Activated T-helper 17 cell treated with anti-CD3 and anti-CD28 coated beads, Interleukin-2, amount 50 U/mL, for 72 hours (primary cell): Measurements from ENCODE around the gene MFSD8. TPM values are rescaled to one million over a fixed set of nuclear protein-coding genes. Genes with fewer than 3 reads are reported as not detected.
"Not testable (repeated sequence)": the region's sequence is repeated elsewhere in the genome, so short reads cannot be mapped to it uniquely, and the experiment has no call there.

Source experiments
- ATAC-seq: fragments of 150-1000 bp; cut with Tn5 transposase; replicated peaks from 2 replicates; pipeline ENCODE4 v1.10.0; 2021; ENCODE audit warnings: mild to moderate bottlenecking, moderate library complexity
- H3K27ac Mint-ChIP-seq: one replicate; pipeline ENCODE4 v1.8.0; 2022; ENCODE audit warnings: mixed read lengths
- H3K27me3 Mint-ChIP-seq: one replicate; pipeline ENCODE4 v1.8.0; 2022; ENCODE audit warnings: mixed read lengths
- H3K36me3 Mint-ChIP-seq: one replicate; pipeline ENCODE4 v1.8.0; 2022; ENCODE audit warnings: low read depth, mild to moderate bottlenecking, mixed read lengths
- H3K4me1 Mint-ChIP-seq: one replicate; pipeline ENCODE4 v1.8.0; 2022; ENCODE audit warnings: mixed read lengths
- H3K4me3 Mint-ChIP-seq: one replicate; pipeline ENCODE4 v1.8.0; 2022; ENCODE audit warnings: mild to moderate bottlenecking, mixed read lengths
- H3K9me3 Mint-ChIP-seq: one replicate; pipeline ENCODE4 v1.8.0; 2022; ENCODE audit warnings: mixed read lengths
- total RNA-seq, 2 donors: library from RNA; stranded (reverse); gene quantifications; one replicate each; pipeline ENCODE4 v1.2.3, GENCODE V29; 2022

Gene MFSD8
- total RNA-seq, 2 donors from 2014 or later: 19.4 to 22.9 TPM

GRCh38 chr4:127967141-127967775 is 2.3 kb upstream of the MFSD8 start:
- Mint-ChIP-seq H3K9me3 (no peaks in the 10 kb centered on the region), H3K4me1 (peaks cover 22% of the 10 kb centered on the region), H3K4me3 (peak overlapping the region; percentile 97), H3K27ac (peak overlapping the region; percentile 12), H3K36me3 (peaks cover 52% of the 10 kb centered on the region), H3K27me3 (no peaks in the 10 kb centered on the region)
- no peak for ATAC-seq

- Mint-ChIP-seq H3K36me3 (peaks cover 50% of the 10 kb centered on the region), H3K27ac (peak overlapping the region; percentile 90), H3K4me3 (peak overlapping the region; percentile 97), H3K9me3 (no peaks in the 10 kb centered on the region), H3K27me3 (no peaks in the 10 kb centered on the region), H3K4me1 (peaks cover 22% of the 10 kb centered on the region)
- ATAC-seq: peak; percentile 51
Measured at GRCh38 chr4:127965803-127966175, 816 bp upstream of the MFSD8 start.

GRCh38 chr4:127964426-127965061 is 429 bp downstream of the MFSD8 start:
- H3K4me1 Mint-ChIP-seq: peaks cover 22% of the 10 kb centered on the region
- not testable (repeated sequence) for H3K9me3 Mint-ChIP-seq, H3K27me3 Mint-ChIP-seq
- ATAC-seq: peak; percentile 11
- H3K36me3 Mint-ChIP-seq: peaks cover 50% of the 10 kb centered on the region
- H3K4me3 Mint-ChIP-seq: peak overlapping the region; percentile 97
- peak overlapping the region; percentile 90 for H3K27ac Mint-ChIP-seq

- ATAC-seq, H3K9me3 Mint-ChIP-seq, H3K27me3 Mint-ChIP-seq: not testable (repeated sequence)
- Mint-ChIP-seq H3K27ac (peak overlapping the region; percentile 56), H3K36me3 (peaks cover 48% of the 10 kb centered on the region), H3K4me1 (peaks cover 22% of the 10 kb centered on the region), H3K4me3 (peak overlapping the region; percentile 97)
Measured at GRCh38 chr4:127963633-127964398, 1.2 kb downstream of the MFSD8 start.

- no peaks in the 10 kb centered on the region for H3K9me3 Mint-ChIP-seq
- H3K4me3 Mint-ChIP-seq: no peak overlapping the region
- peaks cover 50% of the 10 kb centered on the region for H3K36me3 Mint-ChIP-seq
- ATAC-seq: no peak
- H3K27ac Mint-ChIP-seq: no peak overlapping the region
- no peaks in the 10 kb centered on the region for H3K27me3 Mint-ChIP-seq
- H3K4me1 Mint-ChIP-seq: peaks cover 16% of the 10 kb centered on the region
Measured at GRCh38 chr4:127959794-127960193, 5.2 kb downstream of the MFSD8 start.

GRCh38 chr4:127957105-127957504 is 7.9 kb downstream of the MFSD8 start:
- Mint-ChIP-seq H3K9me3 (no peaks in the 10 kb centered on the region), H3K4me3 (no peak overlapping the region), H3K27ac (no peak overlapping the region), H3K4me1 (peaks cover 4% of the 10 kb centered on the region), H3K27me3 (no peaks in the 10 kb centered on the region), H3K36me3 (peaks cover 55% of the 10 kb centered on the region)
- no peak for ATAC-seq

GRCh38 chr4:127936974-127937373 is 28.0 kb downstream of the MFSD8 start:
- Mint-ChIP-seq H3K27me3 (no peaks in the 10 kb centered on the region), H3K4me1 (peaks cover 6% of the 10 kb centered on the region), H3K36me3 (peaks cover 50% of the 10 kb centered on the region), H3K9me3 (no peaks in the 10 kb centered on the region), H3K4me3 (no peak overlapping the region), H3K27ac (peak overlapping the region; percentile 41)
- ATAC-seq: peak; percentile 52

GRCh38 chr4:127931836-127932235 is 33.1 kb downstream of the MFSD8 start:
- not testable (repeated sequence) for H3K4me1 Mint-ChIP-seq, H3K27me3 Mint-ChIP-seq, H3K9me3 Mint-ChIP-seq, H3K27ac Mint-ChIP-seq, ATAC-seq, H3K4me3 Mint-ChIP-seq
- peaks cover 30% of the 10 kb centered on the region for H3K36me3 Mint-ChIP-seq

- H3K36me3 Mint-ChIP-seq: peaks cover 39% of the 10 kb centered on the region
- no peaks in the 10 kb centered on the region for H3K4me1 Mint-ChIP-seq
- ATAC-seq: no peak
- no peaks in the 10 kb centered on the region for H3K27me3 Mint-ChIP-seq
- H3K27ac Mint-ChIP-seq: no peak overlapping the region
- H3K4me3 Mint-ChIP-seq: no peak overlapping the region
- H3K9me3 Mint-ChIP-seq: no peaks in the 10 kb centered on the region
Measured at GRCh38 chr4:127930175-127930574, 34.8 kb downstream of the MFSD8 start.

- not testable (repeated sequence) for ATAC-seq, H3K27me3 Mint-ChIP-seq, H3K9me3 Mint-ChIP-seq, H3K4me1 Mint-ChIP-seq, H3K27ac Mint-ChIP-seq, H3K4me3 Mint-ChIP-seq
- peaks cover 72% of the 10 kb centered on the region for H3K36me3 Mint-ChIP-seq
Measured at GRCh38 chr4:127925720-127926119, 39.3 kb downstream of the MFSD8 start.

GRCh38 chr4:127922226-127922625 is 42.7 kb downstream of the MFSD8 start:
- Mint-ChIP-seq H3K9me3 (no peaks in the 10 kb centered on the region), H3K4me3 (no peak overlapping the region), H3K27ac (no peak overlapping the region), H3K27me3 (no peaks in the 10 kb centered on the region), H3K36me3 (peaks cover 84% of the 10 kb centered on the region), H3K4me1 (no peaks in the 10 kb centered on the region)
- no peak for ATAC-seq

GRCh38 chr4:127920521-127920920 is 44.5 kb downstream of the MFSD8 start:
- H3K27me3 Mint-ChIP-seq: no peaks in the 10 kb centered on the region
- no peak for ATAC-seq
- H3K9me3 Mint-ChIP-seq: no peaks in the 10 kb centered on the region
- H3K4me3 Mint-ChIP-seq: no peak overlapping the region
- peaks cover 80% of the 10 kb centered on the region for H3K36me3 Mint-ChIP-seq
- H3K27ac Mint-ChIP-seq: no peak overlapping the region
- H3K4me1 Mint-ChIP-seq: no peaks in the 10 kb centered on the region

- Mint-ChIP-seq H3K4me1 (no peaks in the 10 kb centered on the region), H3K27ac (no peak overlapping the region), H3K36me3 (peaks cover 51% of the 10 kb centered on the region), H3K9me3 (no peaks in the 10 kb centered on the region), H3K4me3 (no peak overlapping the region), H3K27me3 (no peaks in the 10 kb centered on the region)
- ATAC-seq: no peak
Measured at GRCh38 chr4:127917151-127917550, 47.8 kb downstream of the MFSD8 start.

- Mint-ChIP-seq H3K27ac (no peak overlapping the region), H3K36me3 (peaks cover 44% of the 10 kb centered on the region), H3K4me3 (no peak overlapping the region), H3K4me1 (no peaks in the 10 kb centered on the region), H3K27me3 (no peaks in the 10 kb centered on the region), H3K9me3 (no peaks in the 10 kb centered on the region)
- ATAC-seq: no peak
Measured at GRCh38 chr4:127916512-127916911, 48.5 kb downstream of the MFSD8 start.

GRCh38 chr4:127905029-127905428 is 59.9 kb downstream of the MFSD8 start:
- no peak for ATAC-seq
- Mint-ChIP-seq H3K9me3 (peaks cover 12% of the 10 kb centered on the region), H3K27ac (no peak overlapping the region), H3K36me3 (no peaks in the 10 kb centered on the region), H3K27me3 (no peaks in the 10 kb centered on the region), H3K4me3 (no peak overlapping the region), H3K4me1 (no peaks in the 10 kb centered on the region)
